GM10248 (cell line): Measurements from ENCODE around the gene CCNI2.

ENCODE experiments used
- CTCF ChIA-PET: fragments of 300-600 bp; sonication (Branson Sonifier 250); formaldehyde crosslinking; extraction: SDS; loops from one replicate; lab custom pipeline; 2021; ENCODE audit warnings: antibody characterized with exemption; lab: Yijun Ruan, JAX
- POLR2A ChIA-PET: fragments of 350-650 bp; sonication (Branson Sonifier 250); formaldehyde crosslinking; extraction: SDS; loops from one replicate; lab custom pipeline; 2020; ENCODE audit warnings: antibody characterized with exemption; lab: Yijun Ruan, JAX
- DNase-seq: peaks from one replicate; pipeline ENCODE4 v3.0.0; 2012; ENCODE audit errors: extremely low spot score
- CTCF ChIP-seq: IDR thresholded peaks from 2 replicates; pipeline ENCODE4 v1.5.1; 2012; ENCODE audit warnings: mild to moderate bottlenecking, low read depth; ENCODE audit errors: extremely low read depth, missing control alignments, control extremely low read depth

CCNI2 gene

GRCh38 chr5:132766020-132766805 lies 19.0 kb downstream of the CCNI2 start:
- POLR2A ChIA-PET = no interaction called here
- TF ChIP-seq CTCF = no peak
- no peak for DNase-seq
- CTCF ChIA-PET = interaction anchor here (1.3 to 2.9 kb wide), 3 partner anchors 9 to 19 kb away, joined by 4 to 18 read pairs (median 10); partner anchors contain the start of gene CCNI2

- DNase-seq = no peak
- ChIA-PET POLR2A (no interaction called here), CTCF (interaction anchor here (1.2 to 2.9 kb wide), 3 partner anchors 9 to 117 kb away, joined by 3 to 18 read pairs (median 10); no protein-coding TSS in a partner anchor)
- TF ChIP-seq CTCF = no peak
Observed at GRCh38 chr5:132766806-132767055, 19.5 kb downstream of the CCNI2 start.

- ChIA-PET CTCF (interaction anchor here (1.0 to 2.7 kb wide), 3 partner anchors 8 to 116 kb away, joined by 3 to 10 read pairs (median 3); no protein-coding TSS in a partner anchor), POLR2A (no interaction called here)
- no peak for DNase-seq
- TF ChIP-seq CTCF = no peak
Observed at GRCh38 chr5:132767150-132767549, 19.9 kb downstream of the CCNI2 start.

- ChIA-PET POLR2A (no interaction called here), CTCF (interaction anchor here (0.8 to 1.4 kb wide), 2 partner anchors 9 to 13 kb away, joined by 3 to 5 read pairs; no protein-coding TSS in a partner anchor)
- DNase-seq = no peak
- TF ChIP-seq CTCF = no peak
Observed at GRCh38 chr5:132768485-132768868, 21.3 kb downstream of the CCNI2 start.

- DNase-seq = no peak
- ChIA-PET POLR2A (no interaction called here), CTCF (interaction anchor here (1.0 to 2.0 kb wide), 3 partner anchors 9 to 16 kb away, joined by 3 to 10 read pairs (median 6); no protein-coding TSS in a partner anchor)
- TF ChIP-seq CTCF = no peak
Observed at GRCh38 chr5:132770476-132771159, 23.4 kb downstream of the CCNI2 start.

GRCh38 chr5:132771503-132771998 lies 24.3 kb downstream of the CCNI2 start:
- no peak for DNase-seq
- no peak for TF ChIP-seq CTCF
- POLR2A ChIA-PET = no interaction called here
- CTCF ChIA-PET = interaction anchor here (1.1 to 2.9 kb wide), 3 partner anchors 14 to 49 kb away, joined by 6 to 10 read pairs (median 9); no protein-coding TSS in a partner anchor
